Loucy (cell line): ENCODE measurements around the gene PDIA6.

Experiments used
- CTCF ChIP-seq: fragments of 200-600 bp; sonication (generic); conservative IDR thresholded peaks from 2 replicates; pipeline ENCODE4 v1.5.1; 2014; ENCODE audit warnings: mild to moderate bottlenecking, antibody characterized with exemption, low read length
- EZH2phosphoT487 ChIP-seq: fragments of 200-600 bp; IDR thresholded peaks from 2 replicates; pipeline ENCODE4 v1.6.1; 2018; ENCODE audit warnings: antibody characterized with exemption, mild to moderate bottlenecking, moderate library complexity, borderline replicate concordance

- no peak for TF ChIP-seq CTCF
- TF ChIP-seq EZH2phosphoT487 = no peak
Measured at GRCh38 chr2:10775831-10776230, 36.8 kb downstream of the PDIA6 start.
